HepG2 (cell line): ENCODE data around the gene MYL6B. TPM values are rescaled to one million over a fixed set of nuclear protein-coding genes. Genes with fewer than 3 reads are reported as not detected.
A peak's percentile ranks its signal among the peaks of the same experiment; 100 is the strongest.

Experiments
- ATAC-seq: fragments of 200-7000 bp; cut with Tn5 transposase; 3 replicates; pipeline ENCODE4 v1.9.1; 2020; ENCODE audit warnings: mild to moderate bottlenecking, moderate library complexity
- BruUV-seq: library from RNA; stranded (reverse); fragments of 400-500 nt; replicated peaks from 2 replicates; lab custom pipeline; 2021; lab: Mats Ljungman, UMichigan
- CTCF ChIA-PET: fragments of 300-600 bp; formaldehyde crosslinking; extraction: SDS; loops from one replicate; lab custom pipeline; 2021; ENCODE audit warnings: low total read pairs, inconsistent platforms, low intra/inter-chr PET ratio; lab: Yijun Ruan, JAX
- POLR2A ChIA-PET: fragments of 350-600 bp; sonication (Branson Sonifier 250); formaldehyde crosslinking; loops from one replicate; lab custom pipeline; 2020; ENCODE audit warnings: antibody characterized with exemption, inconsistent platforms; lab: Yijun Ruan, JAX
- DNase-seq: peaks from one replicate; pipeline ENCODE4 v3.0.0-alpha.2; 2015; ENCODE audit warnings: low spot score
- FAIRE-seq: peaks from 3 replicates; lab custom pipeline; 2011; peaks lifted over from hg19 to GRCh38; lab: Jason Lieb, UNC
- H2AFZ ChIP-seq: one replicate; pipeline ENCODE4 v1.6.1; 2011; ENCODE audit warnings: low read length, inconsistent platforms
- H3K27ac ChIP-seq: fragments of 300-600 bp; 3 replicates; pipeline ENCODE4 v1.8.0; 2011; ENCODE audit warnings: mixed run types, mild to moderate bottlenecking, mixed read lengths, low read length, inconsistent platforms; ENCODE audit not compliant: insufficient read depth; ENCODE audit errors: extremely low read length
- H3K27me3 ChIP-seq, 2 experiments: fragments of 200-600 bp in 1 of 2; 2 replicates in 1 of 2; 3 replicates in 1 of 2; pipeline versions ENCODE4 v1.6.0 to v1.8.0; 2011; ENCODE audit warnings: low read length in 2 of 2, mild to moderate bottlenecking in 2 of 2, moderate library complexity in 2 of 2, inconsistent platforms in 1 of 2; ENCODE audit not compliant: insufficient read depth in 2 of 2, control insufficient read depth in 1 of 2
- H3K36me3 ChIP-seq, 2 experiments: fragments of 200-600 bp in 1 of 2; replicated peaks in 1 of 2; 2 replicates in 1 of 2; 3 replicates in 1 of 2; pipeline versions ENCODE4 v1.5.1 to v1.8.0; 2011; ENCODE audit warnings: low read length in 2 of 2, inconsistent platforms in 1 of 2; ENCODE audit not compliant: insufficient read depth in 2 of 2, control insufficient read depth in 1 of 2
- H3K4me1 ChIP-seq: 2 replicates; pipeline ENCODE4 v1.5.1; 2012; ENCODE audit warnings: low read length, inconsistent platforms; ENCODE audit not compliant: insufficient read depth
- H3K4me2 ChIP-seq: 2 replicates; pipeline ENCODE4 v1.6.0; 2011; ENCODE audit warnings: low read depth, low read length, inconsistent platforms
- H3K4me3 ChIP-seq, 3 experiments: fragments of 200-600 bp in 1 of 3; sonication (generic), shearing (Covaris generic) in 1 of 3; replicated peaks in 1 of 3; 2 replicates each; pipeline ENCODE4 v1.5.1; 2011 to 2016; ENCODE audit warnings: low read length in 3 of 3, inconsistent platforms in 2 of 3, low read depth in 2 of 3, mild to moderate bottlenecking in 2 of 3, control low read depth in 1 of 3, mixed read lengths in 1 of 3; ENCODE audit not compliant: insufficient read depth in 1 of 3
- H3K79me2 ChIP-seq: one replicate; pipeline ENCODE4 v1.6.1; 2011; ENCODE audit warnings: low read length, inconsistent platforms; ENCODE audit not compliant: insufficient read depth
- H3K9ac ChIP-seq: 2 replicates; pipeline ENCODE4 v1.6.0; 2011; ENCODE audit warnings: mild to moderate bottlenecking, low read depth, low read length, inconsistent platforms; ENCODE audit not compliant: insufficient read depth
- H3K9me3 ChIP-seq: 2 replicates; pipeline ENCODE4 v1.5.1; 2012; ENCODE audit warnings: mild to moderate bottlenecking, low read length
- H4K20me1 ChIP-seq: 2 replicates; pipeline ENCODE4 v1.6.0; 2011; ENCODE audit warnings: inconsistent platforms, mild to moderate bottlenecking, low read length, moderate library complexity; ENCODE audit not compliant: insufficient read depth
- ETV6 ChIP-seq: sonication (generic); formaldehyde crosslinking; conservative IDR thresholded peaks from 2 replicates; pipeline ENCODE4 v1.4.0; 2020; ENCODE audit warnings: missing genetic modification reagents
- MATR3 ChIP-seq: sonication (generic); formaldehyde crosslinking; IDR thresholded peaks from 2 replicates; pipeline ENCODE4 v1.4.0; 2020; ENCODE audit warnings: missing genetic modification reagents
- MBD4 ChIP-seq: IDR thresholded peaks from 2 replicates; pipeline ENCODE4 v1.6.1; 2012; ENCODE audit warnings: low read length, inconsistent platforms, borderline replicate concordance
- NCOA5 ChIP-seq: sonication (generic); formaldehyde crosslinking; IDR thresholded peaks from 2 replicates; pipeline ENCODE4 v1.4.0; 2020; ENCODE audit warnings: missing genetic modification reagents
- SNAPC4 ChIP-seq: sonication (generic); formaldehyde crosslinking; IDR thresholded peaks from 2 replicates; pipeline ENCODE4 v1.4.0; 2020; ENCODE audit warnings: mild to moderate bottlenecking, missing genetic modification reagents
- ZIK1 ChIP-seq: sonication (generic); formaldehyde crosslinking; IDR thresholded peaks from 2 replicates; pipeline ENCODE4 v1.5.0; 2020; ENCODE audit warnings: mild to moderate bottlenecking, low read depth, missing genetic modification reagents, borderline replicate concordance
- ZNF749 ChIP-seq: sonication (generic); formaldehyde crosslinking; IDR thresholded peaks from 2 replicates; pipeline ENCODE4 v1.8.0; 2022; ENCODE audit warnings: mild to moderate bottlenecking, missing genetic modification reagents, moderate library complexity, borderline replicate concordance
- WGBS: methylation state at CpG from one replicate; pipeline ENCODE4 v1.1.6; 2017; ENCODE audit warnings: low lambda C conversion rate; 5-methylcytosine and 5-hydroxymethylcytosine counted together
- in situ Hi-C: cut with HindIII; loops from 2 replicates; pipeline ENCODE4 v1.10.0; 2017; ENCODE audit warnings: low pct_unique_long_range_greater_than_20kb; ENCODE audit not compliant: extremely low pct_ligation_motif_present
- intact Hi-C: fragments of 100-400 bp; cut with micrococcal nuclease; formaldehyde crosslinking; loops from one replicate; pipeline ENCODE4 v1.10.0; 2022; ENCODE audit not compliant: unreplicated experiment
- polyA plus RNA-seq, 8 experiments: library from polyadenylated mRNA; depleted of rRNA in 3 of 8; stranded (reverse) in 7 of 8; unstranded in 1 of 8; fragments of >200 nt; fragmentation: Illumina TruSeq in 4 of 8; extraction: Trizol in 4 of 8; gene quantifications; 2 replicates each; pipeline versions ENCODE4 v1.2.1 to v1.2.3, GENCODE V29; 2011 to 2016; ENCODE audit warnings: low read depth in 4 of 8, missing spikeins in 1 of 8, mixed read lengths in 1 of 8; ENCODE audit not compliant: insufficient read depth in 1 of 8
- total RNA-seq, 5 experiments: library from RNA; depleted of rRNA; stranded (reverse); fragments of >200 nt; fragmentation: Illumina TruSeq; extraction: Trizol; gene quantifications; 2 replicates each; pipeline ENCODE4 v1.2.3, GENCODE V29; 2016; ENCODE audit warnings: low read depth in 1 of 5
- TF ChIP-seq, protein P1 (sequence below): sonication (generic); formaldehyde crosslinking; IDR thresholded peaks from 2 replicates; pipeline ENCODE4 v1.4.0; 2020; ENCODE audit warnings: missing genetic modification reagents
- TF ChIP-seq, protein P2 (sequence below): sonication (generic); formaldehyde crosslinking; IDR thresholded peaks from 2 replicates; pipeline ENCODE4 v1.4.0; 2020; ENCODE audit warnings: low read depth, mild to moderate bottlenecking, missing genetic modification reagents
- TF ChIP-seq, protein P3 (sequence below): sonication (generic); formaldehyde crosslinking; IDR thresholded peaks from 2 replicates; pipeline ENCODE4 v1.5.1; 2020; ENCODE audit warnings: missing genetic modification reagents, mild to moderate bottlenecking, borderline replicate concordance

MYL6B gene
- total and polyA plus RNA-seq, 2 of the 13 experiments (the other 11 are each of a cell fraction or from before 2014, with no cell fraction given) = 75.7 to 88.7 TPM

- DNase-seq = peak; percentile 100
- Histone ChIP-seq H3K4me1 (peaks cover 61% of the 10 kb centered on the region), H3K9me3 (no peaks in the 10 kb centered on the region), H3K9ac (peak within 1 kb of the TSS; percentile 80), H2AFZ (peak within 1 kb of the TSS; percentile 31), H3K27me3 (no peaks in the 10 kb centered on the region), H3K4me2 (peak within 1 kb of the TSS; percentile 87), H4K20me1 (no peaks in the 10 kb centered on the region), H3K27ac (peak within 1 kb of the TSS; percentile 65), H3K4me3 (peak within 1 kb of the TSS; percentile 72 to 89 (median 83)), H3K79me2 (peaks cover 17% of the 10 kb centered on the region), H3K36me3 (peaks cover 10 to 25% of the 10 kb centered on the region in 2 experiments)
- peak; percentile 90 for ATAC-seq
- FAIRE-seq = peak; percentile 100
- ChIA-PET POLR2A (interaction anchor here (0.5 to 3.8 kb wide), 32 partner anchors 10 to 624 kb away, joined by 3 to 58 read pairs (median 5); partner anchors contain the start of genes CNPY2, COQ10A, ERBB3 and GLS2), CTCF (interaction anchor here (1.2 to 4.2 kb wide), 2 partner anchors 62 to 94 kb away, joined by 3 to 24 read pairs; partner anchors contain the start of gene SMARCC2)
- BruUV-seq = TSS peak; percentile 61
- intact Hi-C loops (loop anchor here (2.0 kb wide), 2 partner anchors 31 to 61 kb away; partner anchors contain the start of genes MYL6 and SMARCC2), in situ Hi-C loops (loop anchor here (5.0 kb wide), 1 partner anchor 59 kb away; the partner anchor contains the start of gene SMARCC2)
- WGBS = 1% methylated on average over 18 of the region's 49 CpGs
- TF ChIP-seq SNAPC4 (no peak), ETV6 (CRISPR knock-in tag) (no peak), MATR3 (CRISPR knock-in tag) (no peak), NCOA5 (CRISPR knock-in tag) (no peak), MBD4 (no peak), ZNF749 (peak; percentile 45; the same call in 1 of the 2 replicates), ZIK1 (CRISPR knock-in tag) (no peak)
- TF ChIP-seq, protein P1, sequence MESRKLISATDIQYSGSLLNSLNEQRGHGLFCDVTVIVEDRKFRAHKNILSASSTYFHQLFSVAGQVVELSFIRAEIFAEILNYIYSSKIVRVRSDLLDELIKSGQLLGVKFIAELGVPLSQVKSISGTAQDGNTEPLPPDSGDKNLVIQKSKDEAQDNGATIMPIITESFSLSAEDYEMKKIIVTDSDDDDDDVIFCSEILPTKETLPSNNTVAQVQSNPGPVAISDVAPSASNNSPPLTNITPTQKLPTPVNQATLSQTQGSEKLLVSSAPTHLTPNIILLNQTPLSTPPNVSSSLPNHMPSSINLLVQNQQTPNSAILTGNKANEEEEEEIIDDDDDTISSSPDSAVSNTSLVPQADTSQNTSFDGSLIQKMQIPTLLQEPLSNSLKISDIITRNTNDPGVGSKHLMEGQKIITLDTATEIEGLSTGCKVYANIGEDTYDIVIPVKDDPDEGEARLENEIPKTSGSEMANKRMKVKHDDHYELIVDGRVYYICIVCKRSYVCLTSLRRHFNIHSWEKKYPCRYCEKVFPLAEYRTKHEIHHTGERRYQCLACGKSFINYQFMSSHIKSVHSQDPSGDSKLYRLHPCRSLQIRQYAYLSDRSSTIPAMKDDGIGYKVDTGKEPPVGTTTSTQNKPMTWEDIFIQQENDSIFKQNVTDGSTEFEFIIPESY (CRISPR knock-in tag) = no peak
- TF ChIP-seq, protein P2, sequence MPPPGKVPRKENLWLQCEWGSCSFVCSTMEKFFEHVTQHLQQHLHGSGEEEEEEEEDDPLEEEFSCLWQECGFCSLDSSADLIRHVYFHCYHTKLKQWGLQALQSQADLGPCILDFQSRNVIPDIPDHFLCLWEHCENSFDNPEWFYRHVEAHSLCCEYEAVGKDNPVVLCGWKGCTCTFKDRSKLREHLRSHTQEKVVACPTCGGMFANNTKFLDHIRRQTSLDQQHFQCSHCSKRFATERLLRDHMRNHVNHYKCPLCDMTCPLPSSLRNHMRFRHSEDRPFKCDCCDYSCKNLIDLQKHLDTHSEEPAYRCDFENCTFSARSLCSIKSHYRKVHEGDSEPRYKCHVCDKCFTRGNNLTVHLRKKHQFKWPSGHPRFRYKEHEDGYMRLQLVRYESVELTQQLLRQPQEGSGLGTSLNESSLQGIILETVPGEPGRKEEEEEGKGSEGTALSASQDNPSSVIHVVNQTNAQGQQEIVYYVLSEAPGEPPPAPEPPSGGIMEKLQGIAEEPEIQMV (CRISPR knock-in tag) = no peak
- TF ChIP-seq, protein P3, sequence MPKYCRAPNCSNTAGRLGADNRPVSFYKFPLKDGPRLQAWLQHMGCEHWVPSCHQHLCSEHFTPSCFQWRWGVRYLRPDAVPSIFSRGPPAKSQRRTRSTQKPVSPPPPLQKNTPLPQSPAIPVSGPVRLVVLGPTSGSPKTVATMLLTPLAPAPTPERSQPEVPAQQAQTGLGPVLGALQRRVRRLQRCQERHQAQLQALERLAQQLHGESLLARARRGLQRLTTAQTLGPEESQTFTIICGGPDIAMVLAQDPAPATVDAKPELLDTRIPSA (CRISPR knock-in tag) = no peak
Observed at GRCh38 chr12:56127888-56128669, 24.3 kb upstream of the MYL6B start, which contains the start of gene ESYT1. Gene ESYT1 (plus strand): TSS chr12:56128267. CDS start chr12:56128320, 53 bp downstream.
